HG02642 (cell line): ENCODE results near the gene IRAK2.
A peak's percentile ranks its signal among the peaks of the same experiment; 100 is the strongest.

Source experiments
- ATAC-seq: cut with Tn5 transposase; IDR thresholded peaks from one replicate; pipeline ENCODE4 v1.9.1; 2021; ENCODE audit warnings: mild to moderate bottlenecking; ENCODE audit not compliant: unreplicated experiment, poor library complexity

The IRAK2 gene

DNA sequence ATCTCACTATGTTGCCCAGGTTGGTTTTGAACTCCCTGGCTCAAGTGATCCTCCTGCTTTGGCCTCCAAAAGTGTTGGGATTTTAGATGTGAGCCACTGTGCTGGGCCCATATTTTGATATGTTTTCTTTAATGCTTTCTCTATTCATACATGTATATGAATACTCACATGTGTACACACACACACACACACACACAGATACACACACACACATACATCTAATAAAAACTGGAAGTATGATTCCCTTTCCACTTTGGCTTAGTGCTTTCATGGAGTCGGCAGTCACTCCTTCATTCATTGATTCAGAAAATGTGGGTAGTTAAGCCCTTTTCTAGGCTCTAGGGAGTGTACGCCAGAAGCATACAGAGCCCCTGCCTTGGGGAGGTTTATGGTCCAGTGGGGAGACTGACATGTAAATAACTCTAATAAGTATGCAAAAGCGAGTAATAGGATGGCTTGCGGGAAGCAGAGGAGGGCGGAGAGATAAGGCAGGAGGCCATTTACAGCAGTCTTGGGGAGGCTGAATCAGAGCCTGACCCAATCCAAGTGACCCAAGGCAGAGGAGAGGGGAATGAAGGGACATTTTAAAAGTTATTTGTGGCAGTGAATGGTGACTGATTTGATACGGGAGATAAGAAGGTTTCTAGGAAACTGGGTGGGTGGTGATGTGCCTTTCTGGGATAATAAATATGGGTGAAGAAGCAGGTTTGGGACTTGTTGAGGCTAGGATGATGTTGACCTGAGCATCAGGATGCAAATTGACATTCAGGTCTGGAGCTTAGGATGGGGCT is 51.1 kb downstream of the IRAK2 start:
- no peak for ATAC-seq

DNA sequence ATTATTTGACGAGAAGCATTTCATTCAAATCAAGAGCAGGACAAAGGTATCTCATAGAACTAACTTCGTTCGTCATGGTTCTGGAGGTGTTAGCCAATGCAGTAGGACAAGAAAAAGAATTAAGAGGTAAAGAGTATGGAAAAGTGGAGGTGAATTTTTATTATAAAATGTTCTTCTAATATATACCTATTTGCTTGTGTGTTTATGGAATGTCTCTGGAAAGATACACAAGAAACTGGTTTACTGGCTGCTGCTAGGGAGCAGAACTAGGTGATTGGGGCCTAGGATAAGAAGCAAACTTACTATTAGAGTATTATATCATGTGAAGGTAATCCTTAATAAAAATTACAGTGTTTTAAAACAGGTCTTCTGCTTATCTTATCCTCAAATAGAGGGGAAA is 52.6 kb downstream of the IRAK2 start:
- no peak for ATAC-seq

DNA sequence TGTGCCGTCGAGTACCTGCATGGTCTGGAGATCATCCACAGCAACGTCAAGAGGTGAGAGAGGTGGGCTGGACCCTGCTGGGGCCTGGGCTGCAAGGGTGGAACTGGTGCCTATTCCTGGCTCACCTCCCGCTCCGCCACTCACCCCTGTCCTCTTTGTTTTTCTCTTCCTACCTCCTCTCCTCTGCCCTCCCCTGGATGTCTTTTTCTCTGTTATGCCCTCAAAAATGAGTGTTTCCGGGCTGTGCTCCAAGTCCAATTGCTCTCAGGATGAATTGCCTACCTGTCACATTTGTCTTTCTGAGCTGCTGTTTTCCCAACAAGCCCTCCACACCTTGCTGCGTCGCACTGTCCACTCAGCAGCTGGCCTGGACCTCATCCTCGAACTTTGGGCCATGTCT is 55.0 kb downstream of the IRAK2 start:
- ATAC-seq, result no peak

DNA sequence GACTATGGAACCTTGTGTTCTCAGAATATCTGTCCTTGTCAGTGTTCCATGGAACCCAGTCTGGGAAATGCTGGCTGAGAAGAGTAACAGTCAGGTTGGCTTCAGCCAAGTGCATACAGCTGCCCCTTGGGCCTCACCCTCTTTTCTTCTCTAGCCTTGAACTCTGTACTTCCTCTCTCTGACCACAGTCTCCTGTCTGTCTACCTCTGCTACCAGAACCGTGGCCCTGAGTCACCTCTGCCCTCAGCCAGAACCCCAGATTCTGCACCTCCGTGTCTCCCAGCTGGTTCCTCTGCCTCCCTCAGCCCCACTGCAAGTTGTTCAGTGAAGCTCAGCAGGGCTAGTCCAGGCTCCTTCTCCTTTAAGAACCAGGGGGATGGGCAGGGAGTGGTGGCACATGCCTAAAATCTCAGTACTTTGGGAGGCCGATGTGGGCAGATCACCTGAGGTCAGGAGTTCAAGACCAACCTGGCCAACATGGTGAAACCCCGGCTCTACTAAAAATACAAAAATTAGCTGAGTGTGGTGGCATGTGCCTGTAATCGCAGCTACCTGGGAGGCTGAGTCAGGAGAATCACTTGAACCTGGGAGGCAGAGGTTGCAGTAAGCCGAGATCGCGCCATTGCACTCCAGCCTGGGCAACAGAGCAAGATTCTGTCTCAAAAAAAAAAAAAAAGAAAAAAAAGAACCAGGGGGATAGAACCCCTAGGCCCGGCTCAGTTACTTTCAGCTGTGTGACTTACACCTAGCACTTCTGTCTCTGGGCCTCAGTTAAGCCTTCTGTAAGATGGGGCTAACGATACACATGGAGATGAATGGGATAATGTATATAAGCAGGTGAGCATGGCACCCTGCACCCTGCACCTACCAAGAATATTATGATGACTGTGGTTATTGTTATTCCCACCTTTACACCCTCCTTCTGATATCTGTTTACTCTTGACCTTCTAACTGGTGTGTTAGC is 59.2 kb downstream of the IRAK2 start:
- ATAC-seq, result peak; percentile 60

DNA sequence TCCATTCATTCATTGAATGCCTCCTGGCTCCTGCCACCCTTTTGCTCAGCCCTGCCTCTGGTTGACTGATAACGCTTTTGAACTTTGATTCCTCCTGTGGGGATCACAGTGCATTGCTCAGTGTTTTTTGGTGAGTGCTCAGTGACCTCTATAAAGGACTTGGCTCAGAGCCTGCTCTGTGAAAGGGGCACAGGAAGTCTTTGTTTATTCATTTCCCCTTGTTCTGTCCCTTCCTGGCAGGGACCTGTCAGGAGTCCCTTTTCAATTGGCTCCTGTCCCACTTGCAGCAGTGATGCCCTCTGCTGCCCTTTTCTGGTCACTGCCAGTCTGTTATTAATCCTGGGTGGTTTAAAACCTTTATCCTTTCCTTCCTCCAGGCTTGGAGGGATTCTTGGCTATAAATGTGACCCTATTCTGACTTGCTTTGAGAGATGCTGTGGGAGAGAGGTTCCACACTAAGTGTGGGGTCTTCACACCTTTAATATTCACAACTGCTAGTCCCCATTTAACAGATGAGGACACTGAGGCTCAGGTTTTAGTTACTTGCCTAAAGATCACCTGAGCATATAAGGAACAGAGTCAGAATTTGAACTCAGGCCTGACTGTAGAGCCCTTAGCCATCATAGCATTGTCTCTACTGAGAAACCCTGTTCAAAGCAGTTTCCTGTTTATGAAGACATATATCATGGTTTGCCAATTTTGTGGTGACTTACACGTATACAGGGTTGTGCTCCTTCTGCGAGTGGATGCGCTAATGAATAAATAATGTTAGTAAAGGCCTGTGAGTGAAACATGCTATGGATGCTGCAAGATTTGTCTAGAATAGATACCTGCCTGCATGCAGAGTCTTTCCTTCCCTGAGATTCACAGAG is 60.3 kb downstream of the IRAK2 start:
- ATAC-seq, result peak; percentile 44

DNA sequence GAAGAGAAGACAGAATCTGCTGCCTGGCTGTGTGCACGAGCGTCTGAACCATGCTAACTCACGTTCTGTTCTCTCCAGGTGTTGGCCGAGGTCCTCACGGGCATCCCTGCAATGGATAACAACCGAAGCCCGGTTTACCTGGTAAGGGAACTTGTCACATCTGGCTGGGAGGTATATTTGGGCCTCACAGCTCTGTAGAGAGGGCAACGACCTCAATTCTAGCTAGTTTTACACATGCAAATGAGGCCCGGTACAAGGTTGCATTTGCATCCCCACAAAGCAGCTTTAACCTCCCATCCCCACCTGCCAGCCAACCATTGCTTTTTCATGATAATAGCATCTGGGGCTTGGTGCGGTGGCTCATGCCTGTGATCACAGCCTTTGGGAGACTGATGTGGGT is 61.6 kb downstream of the IRAK2 start:
- no peak for ATAC-seq

DNA sequence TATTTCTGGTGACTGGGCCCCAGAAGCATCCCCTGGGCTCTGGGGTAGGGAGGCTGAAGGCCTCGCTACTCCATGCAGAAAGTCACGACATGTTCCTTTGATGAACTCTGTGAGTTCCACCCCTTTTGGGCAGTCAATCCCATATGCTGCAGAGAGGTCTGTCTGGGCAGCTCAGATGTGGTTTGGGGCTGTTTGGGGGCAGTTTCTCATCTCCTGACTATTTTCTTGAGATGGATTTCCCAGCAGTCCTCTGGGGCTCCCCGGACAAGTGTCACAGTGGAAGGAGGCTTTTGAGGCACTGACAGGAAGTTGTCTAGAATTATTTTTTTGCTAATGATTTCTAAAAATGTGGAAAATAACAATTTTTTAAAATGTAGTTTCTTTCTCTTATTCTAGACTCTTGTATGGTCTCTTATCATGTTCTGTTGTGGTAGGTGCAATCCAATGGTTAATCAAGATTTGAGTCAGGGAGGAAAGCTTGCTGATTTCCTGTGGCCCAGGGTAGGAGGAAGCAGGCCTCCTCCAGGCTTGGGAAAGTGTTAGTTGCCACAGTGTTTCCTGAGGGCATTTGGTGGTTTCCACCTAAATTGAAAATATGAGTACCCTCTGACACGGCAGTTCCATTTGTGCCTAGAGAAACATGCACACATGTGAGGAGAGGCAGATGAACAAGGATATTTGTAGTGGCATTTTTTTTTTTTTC is 63.7 kb downstream of the IRAK2 start:
- no peak for ATAC-seq

DNA sequence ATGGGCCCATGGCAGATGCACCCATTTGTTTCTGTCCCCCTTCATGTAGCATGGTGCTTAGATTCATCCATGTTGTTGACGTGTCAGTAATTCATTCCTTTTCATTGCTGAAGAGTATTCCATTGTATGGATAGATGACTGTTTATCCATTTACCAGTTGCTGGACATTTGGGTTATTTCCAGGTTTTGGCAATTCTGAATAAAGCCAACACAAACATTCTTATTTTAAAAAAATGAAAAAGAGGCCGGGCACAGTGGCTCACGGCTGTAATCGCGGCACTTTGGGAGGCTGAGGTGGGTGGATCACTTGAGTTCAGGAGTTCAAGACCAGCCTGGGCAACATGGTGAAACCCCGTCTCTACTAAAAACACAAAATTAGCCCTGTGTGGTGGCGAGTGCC is 64.9 kb downstream of the IRAK2 start:
- no peak for ATAC-seq

DNA sequence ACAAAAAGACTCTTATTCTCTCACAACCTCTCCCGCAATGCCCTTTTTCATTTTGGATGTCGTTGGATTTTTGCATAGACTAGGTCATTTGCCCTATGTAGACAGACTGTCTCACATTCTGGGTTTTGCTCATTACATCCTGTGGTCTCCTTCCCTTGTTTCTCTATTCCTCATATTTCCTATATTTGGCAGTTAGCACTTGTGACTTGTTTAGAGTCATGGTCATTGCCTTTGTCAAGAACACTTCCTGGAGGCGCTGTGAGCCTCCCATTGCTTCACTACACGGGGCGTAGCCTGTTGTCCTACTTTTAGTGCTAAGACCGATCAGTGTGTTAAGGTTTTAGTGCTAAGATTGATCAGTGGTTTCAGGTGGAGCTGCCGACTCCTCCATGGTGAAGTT is 67.4 kb downstream of the IRAK2 start:
- no peak for ATAC-seq

DNA sequence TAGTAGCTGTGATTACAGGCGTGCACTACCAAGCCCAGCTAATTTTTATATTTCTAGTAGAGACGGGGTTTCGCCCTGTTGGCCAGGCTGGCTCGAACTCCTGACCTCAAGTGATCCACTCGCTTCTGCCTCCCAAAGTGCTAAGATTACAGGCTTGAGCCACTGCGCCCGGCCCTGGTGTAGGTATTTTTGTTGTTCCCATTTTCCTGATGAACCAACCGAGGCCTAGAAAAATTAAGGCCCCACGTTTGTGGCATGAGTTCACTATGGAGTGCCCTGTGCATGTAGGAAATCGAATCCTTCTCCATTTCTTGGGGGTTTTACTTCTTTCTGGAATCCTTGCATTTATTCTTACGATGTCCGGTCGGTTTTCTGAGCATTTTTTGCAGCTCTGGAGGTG is 69.3 kb downstream of the IRAK2 start:
- ATAC-seq, result no peak

DNA sequence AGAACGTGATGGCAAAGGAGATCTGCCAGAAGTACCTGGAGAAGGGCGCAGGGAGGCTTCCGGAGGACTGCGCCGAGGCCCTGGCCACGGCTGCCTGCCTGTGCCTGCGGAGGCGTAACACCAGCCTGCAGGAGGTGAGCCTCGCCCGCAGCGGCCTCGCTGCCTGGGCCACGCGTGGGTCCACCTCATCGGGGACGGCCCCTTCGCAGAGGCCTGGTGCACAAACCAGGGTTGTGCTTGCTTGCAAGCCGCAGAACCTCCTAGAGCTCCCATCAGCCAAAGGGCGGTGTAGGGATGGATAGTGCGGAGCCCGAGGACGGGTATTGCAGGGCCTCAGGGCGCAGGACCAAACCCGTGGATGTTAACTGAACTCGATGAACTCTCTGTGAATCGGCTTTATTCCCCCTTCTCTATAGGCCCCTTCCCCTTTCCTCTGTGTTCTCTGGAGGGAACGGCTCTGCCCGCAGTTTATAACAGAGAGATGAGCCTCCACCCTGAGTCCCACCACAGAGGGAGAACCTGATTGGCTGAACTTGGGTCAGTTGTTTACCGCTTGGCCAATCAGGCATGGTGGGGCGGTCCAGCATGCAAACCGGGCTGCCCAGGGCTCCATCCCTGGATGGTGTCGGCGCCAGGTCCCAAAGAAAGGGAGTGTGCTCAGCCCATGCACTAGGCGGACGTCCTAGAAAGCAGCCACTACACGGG is 70.0 kb downstream of the IRAK2 start:
- ATAC-seq, result no peak

DNA sequence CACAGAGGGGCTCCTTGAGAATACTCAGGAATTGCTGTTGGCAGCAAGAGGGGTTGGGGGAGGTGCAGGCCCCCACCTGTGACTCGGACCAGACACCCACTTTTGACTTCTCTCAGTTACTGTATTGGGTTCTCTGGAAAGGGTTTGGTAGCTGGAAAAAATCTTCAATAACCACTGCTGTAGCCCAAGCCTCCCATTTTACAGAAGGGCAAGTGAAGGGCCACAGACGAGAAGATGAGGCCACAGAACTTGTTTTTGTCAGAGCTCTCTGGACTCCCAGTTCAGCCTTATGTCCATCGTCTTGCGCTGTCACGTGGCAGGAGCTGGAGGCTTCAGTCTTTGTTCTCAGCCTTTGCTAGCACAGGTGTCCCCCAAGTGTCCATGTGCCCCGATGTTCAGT is 70.8 kb downstream of the IRAK2 start:
- no peak for ATAC-seq

DNA sequence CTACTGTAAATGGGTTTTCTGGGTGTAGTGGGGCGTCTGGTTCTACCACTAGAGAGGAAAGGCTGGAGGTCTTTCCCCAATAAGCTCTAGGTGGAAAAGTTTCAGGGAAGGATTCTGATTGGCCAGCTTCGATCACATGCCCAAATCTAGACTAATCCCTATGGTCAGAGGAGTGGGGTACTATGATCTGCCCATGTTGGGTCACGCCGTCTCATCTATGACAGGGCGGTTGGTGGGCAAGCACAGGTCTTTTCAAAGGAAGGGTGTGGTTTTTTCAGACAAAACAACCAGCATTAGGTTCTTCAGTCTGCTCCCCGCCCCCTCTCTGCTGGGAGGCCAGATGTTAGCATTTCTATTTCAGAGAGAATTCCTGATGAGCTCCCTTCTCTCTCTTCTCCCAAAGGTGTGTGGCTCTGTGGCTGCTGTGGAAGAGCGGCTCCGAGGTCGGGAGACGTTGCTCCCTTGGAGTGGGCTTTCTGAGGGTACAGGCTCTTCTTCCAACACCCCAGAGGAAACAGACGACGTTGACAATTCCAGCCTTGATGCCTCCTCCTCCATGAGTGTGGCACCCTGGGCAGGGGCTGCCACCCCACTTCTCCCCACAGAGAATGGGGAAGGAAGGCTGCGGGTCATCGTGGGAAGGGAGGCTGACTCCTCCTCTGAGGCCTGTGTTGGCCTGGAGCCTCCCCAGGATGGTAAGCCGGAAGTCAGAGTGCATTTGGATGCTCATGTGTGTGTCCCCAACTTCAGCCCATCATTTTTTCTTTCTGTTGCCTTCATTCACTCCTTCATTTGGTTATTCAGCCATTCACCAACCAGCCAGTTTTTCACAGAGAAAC is 73.8 kb downstream of the IRAK2 start:
- no peak for ATAC-seq

DNA sequence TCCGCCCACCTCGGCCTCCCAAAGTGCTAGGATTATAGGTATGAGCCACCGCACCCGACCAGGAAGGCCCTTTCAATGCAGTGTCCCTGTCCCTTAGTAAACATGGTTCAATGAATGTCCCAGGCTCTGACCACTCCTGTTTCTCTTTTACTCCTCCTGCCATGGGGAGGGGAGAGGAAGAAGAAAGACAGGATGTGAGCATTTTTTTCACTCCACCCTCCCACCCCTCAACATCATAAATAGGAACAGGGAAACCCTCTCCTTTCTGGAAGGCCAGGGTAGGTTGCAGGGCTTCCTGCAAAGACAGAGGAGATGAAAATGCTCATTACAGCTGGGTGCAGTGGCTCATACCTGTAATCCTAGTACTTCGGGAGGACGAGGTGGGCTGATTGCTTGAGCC is 76.1 kb downstream of the IRAK2 start:
- no peak for ATAC-seq

DNA sequence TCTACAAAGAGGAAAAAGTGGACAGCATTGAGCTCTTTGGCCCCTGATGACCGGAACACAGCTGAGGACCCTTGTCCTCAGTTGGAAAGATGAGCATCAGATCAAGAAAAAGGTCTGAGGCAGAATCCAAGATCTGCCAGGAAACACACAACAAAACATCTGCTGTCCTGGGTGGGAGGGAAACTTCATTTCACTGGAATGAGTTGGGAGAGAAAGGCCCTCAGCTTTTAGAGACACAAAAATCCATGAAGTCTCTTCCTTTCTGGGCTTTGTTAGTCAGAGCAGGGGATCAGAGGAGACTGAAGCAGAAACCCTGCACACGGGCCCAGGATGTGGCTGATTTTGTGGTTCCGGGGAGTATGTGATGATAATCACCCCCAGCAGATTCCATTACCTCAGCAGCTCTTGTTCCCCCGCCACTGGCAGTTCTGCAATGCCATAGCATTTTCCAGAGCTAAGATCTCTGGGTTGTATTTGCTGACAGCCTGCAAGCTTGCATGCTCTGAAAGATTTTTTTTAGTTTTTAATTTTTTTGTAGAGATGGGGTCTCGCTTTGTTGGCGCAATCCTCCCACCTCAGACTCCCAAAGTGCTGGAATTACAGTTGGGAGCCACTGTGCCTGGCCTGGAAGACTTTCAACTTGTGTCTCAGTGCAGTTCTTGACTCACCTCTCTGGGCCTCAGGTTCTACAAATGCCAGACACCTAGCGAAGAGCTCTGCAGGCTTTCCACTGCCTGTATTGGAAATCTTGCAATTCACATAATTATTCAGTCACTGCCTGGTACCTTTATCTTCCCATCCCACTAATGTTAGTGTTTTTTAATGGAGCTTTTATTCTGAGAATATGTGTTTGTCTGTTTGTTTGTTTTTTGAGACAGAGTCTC is 77.7 kb downstream of the IRAK2 start:
- no peak for ATAC-seq

DNA sequence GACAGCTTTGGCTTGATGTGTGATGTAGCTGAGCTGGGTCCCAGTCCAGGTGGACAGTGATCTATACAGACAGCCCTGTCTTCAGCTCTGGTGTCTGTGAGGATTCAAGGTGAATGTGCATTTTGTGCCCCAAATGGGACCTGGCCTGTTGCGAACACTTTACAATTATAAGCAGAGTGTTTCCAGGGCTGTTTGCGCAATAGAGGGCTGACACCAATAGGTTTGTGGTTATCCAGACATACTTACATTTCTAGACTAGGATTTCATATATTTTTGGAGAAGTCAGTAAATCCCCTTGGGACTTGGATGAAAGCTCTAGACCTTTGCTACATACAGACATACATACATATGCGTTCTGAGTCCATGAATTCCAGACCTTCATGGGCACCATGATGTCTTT is 79.3 kb downstream of the IRAK2 start:
- no peak for ATAC-seq

DNA sequence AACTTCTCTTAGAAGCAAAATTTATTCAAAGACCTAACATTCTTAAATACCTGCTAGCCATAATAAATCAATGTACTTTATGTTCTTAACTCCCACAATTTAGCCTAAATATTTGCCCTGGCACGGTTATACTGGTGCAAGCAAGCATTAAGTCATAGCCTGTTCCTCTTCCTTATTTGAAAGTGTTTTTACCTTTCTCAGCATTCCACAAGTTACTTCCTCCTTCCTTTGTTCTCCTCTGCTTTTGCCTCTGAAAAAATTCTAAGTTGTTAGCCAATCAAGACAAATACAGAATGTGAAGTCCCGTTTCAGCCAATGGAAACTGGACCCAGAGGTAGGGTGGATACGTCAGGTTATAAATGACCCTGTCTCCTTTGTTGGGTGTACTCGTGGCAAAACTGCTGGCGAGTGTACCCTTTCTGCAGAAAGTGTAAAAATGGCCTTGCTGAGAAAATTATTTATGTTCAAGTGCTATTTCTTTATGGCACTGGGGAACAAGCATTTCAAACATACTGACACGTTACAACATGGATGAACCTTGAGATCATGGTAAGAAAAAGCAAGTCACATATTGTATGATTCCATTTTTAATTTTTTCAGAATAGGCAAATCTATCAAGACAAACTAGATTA is 80.5 kb downstream of the IRAK2 start:
- ATAC-seq, result no peak
